ENCODE data around the gene KCNG2. TPM values are rescaled to one million over a fixed set of nuclear protein-coding genes. Genes with fewer than 3 reads are reported as not detected.

Gene KCNG2
- total RNA-seq, 1 experiment from 2014 or later = not detected

DNA sequence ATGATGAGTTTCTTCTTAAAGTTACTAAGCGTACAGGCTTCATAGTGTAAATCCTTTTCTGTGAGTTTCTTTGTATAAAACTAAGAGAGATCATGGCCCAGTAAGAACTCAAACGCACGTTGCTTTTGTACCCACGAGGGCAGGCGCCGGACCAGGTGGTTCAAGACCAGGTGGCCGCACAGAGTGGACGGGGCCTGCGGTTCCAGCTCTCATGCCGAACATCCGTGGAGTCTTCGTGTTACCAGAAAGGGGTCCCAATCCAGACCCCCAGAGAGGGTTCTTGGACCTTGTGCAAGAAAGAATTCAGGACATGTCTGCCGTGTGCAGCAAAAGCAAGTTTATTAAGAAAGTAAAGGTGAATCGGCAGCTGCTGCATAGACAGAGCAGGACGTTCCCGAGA, 53.0 kb downstream of the KCNG2 start:
- CTCF ChIA-PET = no interaction called here

DNA sequence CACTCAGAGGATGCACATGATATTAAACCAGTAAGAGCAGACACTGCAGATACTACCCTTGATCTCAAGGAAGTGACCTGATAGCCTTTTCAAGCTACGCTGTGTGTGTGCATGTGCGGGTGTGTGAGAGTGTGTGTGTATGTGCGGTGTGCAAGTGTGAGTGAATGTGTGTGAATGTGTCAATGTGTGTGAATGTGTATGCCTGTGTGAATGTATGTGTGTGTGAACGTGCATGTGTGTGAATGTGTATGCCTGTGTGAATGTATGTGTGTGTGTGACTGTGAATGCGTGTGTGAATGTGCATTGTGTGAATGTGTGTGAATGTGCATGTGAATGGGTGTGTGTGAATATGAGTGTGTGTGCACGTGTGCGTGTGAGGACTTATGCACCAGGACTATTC, 53.8 kb downstream of the KCNG2 start:
- Histone ChIP-seq H3K4me2 (no peak overlapping the region), H3K9me3 (ENCODE audit: insufficient read depth, low read depth) (no peaks in the 10 kb centered on the region), H3K27me3 (ENCODE audit: insufficient read depth, low read depth) (peaks cover 18% of the 10 kb centered on the region), H3K4me3 (no peak overlapping the region), H3K9me2 (ENCODE audit: insufficient read depth) (no peaks in the 10 kb centered on the region), H3K36me3 (ENCODE audit: low read depth) (no peaks in the 10 kb centered on the region), H3K79me2 (ENCODE audit: low read depth) (no peaks in the 10 kb centered on the region), H3F3A (ENCODE audit: insufficient read depth, low read depth) (no peaks in the 10 kb centered on the region), H2AFZ (no peak overlapping the region), H3K4me1 (replicated peaks; ENCODE audit: insufficient read depth) (peaks cover 16% of the 10 kb centered on the region), H3K27ac (no peak overlapping the region), H4K20me1 (ENCODE audit: insufficient read depth) (no peaks in the 10 kb centered on the region)
- ChIA-PET CTCF (no interaction called here), POLR2A (ENCODE audit: unreplicated experiment) (no interaction called here)
- DNase-seq = no peak
- intact Hi-C loops (cut with micrococcal nuclease; ENCODE audit: unreplicated experiment) = no loop called here
- BruUV-seq (replicated peaks) = no TSS peak
- TF ChIP-seq, protein P1, sequence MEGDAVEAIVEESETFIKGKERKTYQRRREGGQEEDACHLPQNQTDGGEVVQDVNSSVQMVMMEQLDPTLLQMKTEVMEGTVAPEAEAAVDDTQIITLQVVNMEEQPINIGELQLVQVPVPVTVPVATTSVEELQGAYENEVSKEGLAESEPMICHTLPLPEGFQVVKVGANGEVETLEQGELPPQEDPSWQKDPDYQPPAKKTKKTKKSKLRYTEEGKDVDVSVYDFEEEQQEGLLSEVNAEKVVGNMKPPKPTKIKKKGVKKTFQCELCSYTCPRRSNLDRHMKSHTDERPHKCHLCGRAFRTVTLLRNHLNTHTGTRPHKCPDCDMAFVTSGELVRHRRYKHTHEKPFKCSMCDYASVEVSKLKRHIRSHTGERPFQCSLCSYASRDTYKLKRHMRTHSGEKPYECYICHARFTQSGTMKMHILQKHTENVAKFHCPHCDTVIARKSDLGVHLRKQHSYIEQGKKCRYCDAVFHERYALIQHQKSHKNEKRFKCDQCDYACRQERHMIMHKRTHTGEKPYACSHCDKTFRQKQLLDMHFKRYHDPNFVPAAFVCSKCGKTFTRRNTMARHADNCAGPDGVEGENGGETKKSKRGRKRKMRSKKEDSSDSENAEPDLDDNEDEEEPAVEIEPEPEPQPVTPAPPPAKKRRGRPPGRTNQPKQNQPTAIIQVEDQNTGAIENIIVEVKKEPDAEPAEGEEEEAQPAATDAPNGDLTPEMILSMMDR (conservative IDR thresholded peaks at IDR 0.05) = no peak
- TF ChIP-seq EZH2 (IDR thresholded peaks at IDR 0.05; ENCODE audit: low read depth) = no peak

More for the DNA sequence above, 53.0 kb downstream of the KCNG2 start:
- DNase-seq = no peak
- Histone ChIP-seq H3K27me3 (ENCODE audit: insufficient read depth, low read depth) (peaks cover 13% of the 10 kb centered on the region), H3K36me3 (ENCODE audit: low read depth) (no peaks in the 10 kb centered on the region), H3K4me2 (no peak overlapping the region), H3K9me3 (ENCODE audit: insufficient read depth, low read depth) (no peaks in the 10 kb centered on the region), H3K79me2 (ENCODE audit: low read depth) (no peaks in the 10 kb centered on the region), H3F3A (ENCODE audit: insufficient read depth, low read depth) (no peaks in the 10 kb centered on the region), H2AFZ (no peak overlapping the region), H4K20me1 (ENCODE audit: insufficient read depth) (no peaks in the 10 kb centered on the region), H3K4me3 (no peak overlapping the region), H3K4me1 (replicated peaks; ENCODE audit: insufficient read depth) (peaks cover 9% of the 10 kb centered on the region), H3K9me2 (ENCODE audit: insufficient read depth) (no peaks in the 10 kb centered on the region), H3K27ac (no peak overlapping the region)
- TF ChIP-seq, protein P1 (conservative IDR thresholded peaks at IDR 0.05) = no peak
- TF ChIP-seq EZH2 (IDR thresholded peaks at IDR 0.05; ENCODE audit: low read depth) = no peak
- POLR2A ChIA-PET (ENCODE audit: unreplicated experiment) = no interaction called here
- intact Hi-C loops (cut with micrococcal nuclease; ENCODE audit: unreplicated experiment) = no loop called here
- BruUV-seq (replicated peaks) = no TSS peak

DNA sequence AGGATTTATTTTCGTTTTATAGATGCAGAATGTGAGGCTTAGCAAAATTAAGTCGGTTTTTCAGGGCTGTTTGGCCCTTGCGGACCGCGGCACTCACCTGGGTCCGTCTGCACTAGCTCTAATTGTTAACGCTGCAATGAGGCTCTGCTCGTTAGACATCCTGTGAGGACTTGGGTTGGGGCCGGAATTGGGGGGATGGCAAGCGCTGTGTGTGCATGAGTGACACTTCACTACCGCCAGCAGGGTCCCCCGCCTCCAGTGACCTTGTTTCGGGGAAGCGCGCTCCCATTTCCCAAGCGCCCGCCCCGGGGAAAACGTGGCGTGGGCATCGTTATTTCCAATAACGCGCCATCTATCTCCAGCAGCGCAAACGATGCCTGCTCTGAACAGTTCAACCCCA, 54.2 kb downstream of the KCNG2 start:
- Histone ChIP-seq H3K4me2 (no peak overlapping the region), H3K36me3 (ENCODE audit: low read depth) (no peaks in the 10 kb centered on the region), H2AFZ (no peak overlapping the region), H3K9me2 (ENCODE audit: insufficient read depth) (no peaks in the 10 kb centered on the region), H3K79me2 (ENCODE audit: low read depth) (no peaks in the 10 kb centered on the region), H3K4me3 (no peak overlapping the region), H3K4me1 (replicated peaks; ENCODE audit: insufficient read depth) (peaks cover 16% of the 10 kb centered on the region), H3K27ac (no peak overlapping the region), H4K20me1 (ENCODE audit: insufficient read depth) (no peaks in the 10 kb centered on the region), H3K9me3 (ENCODE audit: insufficient read depth, low read depth) (no peaks in the 10 kb centered on the region), H3K27me3 (ENCODE audit: insufficient read depth, low read depth) (peaks cover 16% of the 10 kb centered on the region), H3F3A (ENCODE audit: insufficient read depth, low read depth) (no peaks in the 10 kb centered on the region)
- DNase-seq = no peak
- BruUV-seq (replicated peaks) = no TSS peak
- intact Hi-C loops (cut with micrococcal nuclease; ENCODE audit: unreplicated experiment) = no loop called here
- TF ChIP-seq EZH2 (IDR thresholded peaks at IDR 0.05; ENCODE audit: low read depth) = no peak
- TF ChIP-seq, protein P1 (conservative IDR thresholded peaks at IDR 0.05) = no peak
- CTCF ChIA-PET = no interaction called here
- POLR2A ChIA-PET (ENCODE audit: unreplicated experiment) = no interaction called here
